RPMI8226 (cell line): ENCODE data around the gene SLC39A13.
A peak's percentile ranks its signal among the peaks of the same experiment; 100 is the strongest.

Source experiments
- DNase-seq: peaks from one replicate; pipeline ENCODE4 v3.0.0-alpha.2; 2015

Gene SLC39A13

GRCh38 chr11:47387944-47388696 is 20.3 kb upstream of the SLC39A13 start:
- no peak for DNase-seq

DNA sequence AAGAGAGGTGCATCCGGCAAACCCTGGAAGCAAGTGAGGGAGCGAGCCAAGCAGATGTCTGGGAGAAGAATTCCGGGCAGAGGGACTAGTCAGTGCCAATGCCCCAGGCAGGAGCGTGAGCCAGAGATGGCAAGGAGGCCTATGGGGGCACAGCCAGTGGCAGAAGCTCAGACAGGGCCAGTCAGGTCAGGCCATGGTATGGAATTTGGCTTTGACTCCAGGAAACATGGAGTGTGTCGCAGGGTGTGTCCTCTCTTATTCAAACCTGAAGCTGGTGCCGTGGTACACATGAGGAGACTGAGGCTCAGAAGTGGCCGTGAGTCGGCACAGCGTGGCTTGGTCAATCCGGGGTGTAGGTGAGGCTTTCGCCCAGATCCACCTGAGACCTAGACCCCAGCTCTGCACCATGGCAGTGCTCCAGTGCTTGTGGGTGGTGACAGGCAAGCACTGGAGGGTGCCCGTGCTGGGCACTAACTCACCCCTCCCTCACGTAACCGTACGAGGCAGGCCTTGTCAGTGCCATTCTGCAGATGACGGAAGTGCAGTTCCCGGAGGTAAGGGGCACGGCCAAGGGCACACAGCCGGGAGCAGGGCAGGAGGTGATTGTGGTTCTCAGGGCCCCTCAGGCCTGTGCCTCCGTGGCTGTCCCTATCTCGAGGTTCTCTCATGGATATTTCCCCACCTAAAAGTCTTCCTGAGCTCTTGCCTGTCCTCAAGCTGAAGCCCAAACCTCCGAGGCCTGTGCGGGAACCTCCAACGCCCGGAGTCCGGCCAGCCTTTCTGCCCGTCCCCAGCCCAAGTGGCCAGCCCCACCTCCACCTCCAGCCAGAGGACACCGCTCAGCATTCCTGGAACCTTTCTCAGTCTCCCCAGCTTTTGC is 19.5 kb upstream of the SLC39A13 start:
- DNase-seq, result no peak

GRCh38 chr11:47389577-47390421 is 18.6 kb upstream of the SLC39A13 start:
- no peak for DNase-seq

DNA sequence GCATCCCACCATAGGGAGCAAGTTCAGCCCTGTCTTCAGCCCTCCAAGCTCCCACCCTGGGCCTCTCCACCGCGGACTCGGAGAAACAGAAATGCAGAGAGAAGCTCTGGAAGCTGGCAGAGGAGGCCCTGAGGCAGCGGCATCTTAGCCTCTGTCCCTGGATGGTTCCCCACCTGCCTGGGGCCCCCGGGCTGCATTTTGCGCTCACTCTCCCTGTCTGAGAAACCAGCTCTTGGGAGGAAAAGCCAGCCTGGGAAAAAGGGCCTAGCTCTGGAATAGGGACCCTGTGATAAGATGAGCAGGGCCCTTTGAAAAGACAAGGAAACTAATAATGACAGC is 18.0 kb upstream of the SLC39A13 start:
- DNase-seq, result no peak

- no peak for DNase-seq
Measured at GRCh38 chr11:47391077-47391583, 17.3 kb upstream of the SLC39A13 start.

DNA sequence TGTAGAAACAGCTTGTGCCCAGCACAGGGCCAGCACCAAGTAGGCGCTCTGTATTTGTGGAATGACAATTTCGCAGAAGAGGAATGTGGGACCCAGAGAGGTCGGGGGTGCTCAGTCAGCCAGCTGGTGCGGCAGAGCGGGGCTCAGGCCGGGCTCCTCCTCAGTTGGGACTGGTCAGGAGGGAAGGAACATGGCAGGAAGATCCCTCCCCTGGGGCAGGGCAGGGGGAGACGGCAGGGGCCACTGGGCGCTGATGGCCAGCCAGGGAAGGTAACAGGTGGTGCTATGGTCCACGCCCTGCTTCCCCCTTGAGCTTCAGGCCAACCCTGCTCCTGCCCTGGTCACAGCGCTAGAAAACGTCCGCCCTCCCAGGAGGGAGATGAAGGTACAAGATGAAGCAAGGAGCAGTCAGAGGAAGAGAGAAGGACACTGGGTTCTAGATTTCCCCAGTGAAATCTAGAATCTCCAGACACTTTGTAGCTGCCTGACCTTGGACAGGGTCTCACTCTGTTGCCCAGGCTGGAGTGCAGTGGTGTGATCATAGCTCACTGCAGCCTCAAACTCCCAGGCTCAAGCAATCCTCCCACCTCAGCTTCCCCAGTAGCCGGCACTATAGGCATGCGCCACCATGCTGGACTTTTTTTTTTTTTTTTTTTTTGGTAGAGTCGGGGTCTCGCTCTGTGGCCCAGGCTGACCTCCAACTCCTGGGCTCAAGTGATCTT is 16.5 kb upstream of the SLC39A13 start:
- DNase-seq, result no peak

DNA sequence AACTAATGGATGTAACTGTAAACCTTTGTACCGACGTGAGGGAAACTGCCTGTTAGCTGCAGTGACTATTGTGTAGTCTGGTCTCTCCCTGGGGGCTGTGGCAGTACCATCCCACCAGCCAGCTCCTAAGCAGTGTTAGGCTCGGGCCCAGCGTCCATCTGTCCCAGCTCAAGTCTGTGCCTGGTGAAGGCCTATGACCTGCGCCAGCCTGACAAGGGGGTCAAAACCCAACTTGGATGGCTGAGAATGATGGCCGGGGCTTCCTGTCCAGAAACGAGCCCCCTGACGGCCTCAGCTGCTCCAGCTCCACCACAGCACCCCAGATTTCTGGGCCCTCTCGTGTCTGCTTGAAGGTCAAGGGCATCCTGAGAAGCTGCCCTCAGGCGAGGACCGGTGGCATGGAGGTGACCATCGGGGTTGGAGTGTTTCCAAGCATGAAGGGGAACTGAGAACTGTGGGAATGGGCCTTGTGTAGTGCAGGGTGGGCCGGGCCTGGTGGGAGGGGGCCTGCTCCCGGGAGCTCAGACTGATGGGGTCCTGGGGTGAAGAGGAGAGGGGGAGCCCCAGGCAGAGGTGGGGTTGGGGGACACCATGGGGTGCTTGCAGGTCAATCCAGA is 15.7 kb upstream of the SLC39A13 start:
- no peak for DNase-seq

GRCh38 chr11:47393163-47394049 is 15.0 kb upstream of the SLC39A13 start:
- peak; percentile 82 for DNase-seq

- no peak for DNase-seq
Measured at GRCh38 chr11:47394050-47394321, 14.4 kb upstream of the SLC39A13 start.

DNA sequence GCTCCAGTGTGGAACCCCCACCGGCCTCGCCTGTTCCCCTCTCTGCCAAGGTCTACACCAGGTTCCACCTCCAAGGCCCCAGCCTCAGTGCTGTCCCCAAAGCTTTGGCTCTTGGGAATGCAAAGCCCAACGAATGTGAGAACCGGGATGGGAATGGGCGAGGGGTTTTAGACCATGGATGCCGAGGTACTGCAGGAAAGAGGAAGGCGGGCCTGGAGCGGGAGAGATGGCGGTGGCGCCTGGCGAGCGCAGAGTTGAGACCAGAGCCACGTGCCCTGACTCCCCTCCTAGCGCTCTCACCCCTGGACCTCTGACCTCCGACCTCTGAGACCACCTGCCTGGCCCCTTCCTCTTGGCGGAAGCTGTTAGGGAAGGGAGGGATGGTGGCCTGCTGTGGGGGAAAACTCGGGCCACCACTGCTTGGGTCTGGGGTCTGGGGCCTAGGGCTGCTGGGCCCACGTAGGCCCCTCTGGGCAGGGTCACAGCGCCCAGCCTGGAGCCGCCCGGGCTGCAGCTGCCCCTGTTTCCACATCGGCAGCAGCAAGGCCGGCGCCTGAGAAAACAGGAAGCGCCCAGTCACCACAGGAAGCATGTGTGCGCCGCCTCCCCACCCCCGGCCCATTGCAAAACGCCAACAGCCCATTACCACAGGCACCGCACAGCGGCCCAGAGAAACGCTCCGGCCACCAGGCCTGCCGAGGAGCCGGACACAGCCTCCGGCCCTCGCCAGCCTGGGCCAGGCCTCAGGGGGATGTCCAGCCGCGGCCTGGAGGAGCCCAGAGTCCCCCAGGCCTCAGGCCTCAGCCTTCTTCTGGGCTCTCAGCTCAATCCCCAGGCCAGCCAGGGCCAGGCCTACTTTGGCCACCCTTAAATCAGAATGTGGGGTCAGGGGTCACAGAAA is 13.8 kb upstream of the SLC39A13 start:
- peak; percentile 76 for DNase-seq

- DNase-seq, result no peak
Measured at GRCh38 chr11:47395223-47396048, 13.0 kb upstream of the SLC39A13 start.

DNA sequence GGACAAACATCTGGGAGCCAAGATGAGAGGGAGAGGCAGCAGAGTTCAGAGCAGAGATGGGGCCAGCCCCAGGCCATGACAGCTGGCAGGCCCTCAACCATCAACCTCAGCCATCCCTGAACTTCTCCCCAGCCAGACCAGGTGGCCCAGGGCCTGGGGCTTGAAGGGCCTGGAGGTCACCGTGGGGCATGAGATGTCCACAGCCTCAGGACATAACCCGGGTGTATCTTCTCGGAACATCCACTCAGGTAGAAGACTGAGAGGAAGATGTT is 12.4 kb upstream of the SLC39A13 start:
- DNase-seq, result peak; percentile 28

DNA sequence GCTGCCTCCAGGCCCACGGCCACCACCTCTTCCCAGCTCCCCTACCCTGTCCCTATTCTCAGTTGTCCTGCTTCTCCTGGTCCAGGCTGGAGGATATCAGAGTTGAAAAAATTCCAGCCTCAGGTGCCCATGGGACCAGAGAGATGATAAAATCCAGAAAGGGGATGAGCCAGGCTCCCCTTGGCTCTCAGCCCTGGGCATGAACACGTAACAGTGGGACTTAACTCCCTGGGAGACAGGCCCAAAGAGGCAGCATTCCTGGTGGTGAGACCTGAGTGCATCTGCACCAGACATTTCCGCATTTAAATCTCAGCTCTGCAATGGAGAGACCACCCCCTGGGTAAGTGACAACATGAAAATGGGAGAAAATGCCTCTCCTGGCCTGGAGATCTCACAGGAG is 10.4 kb upstream of the SLC39A13 start:
- DNase-seq, result no peak

DNA sequence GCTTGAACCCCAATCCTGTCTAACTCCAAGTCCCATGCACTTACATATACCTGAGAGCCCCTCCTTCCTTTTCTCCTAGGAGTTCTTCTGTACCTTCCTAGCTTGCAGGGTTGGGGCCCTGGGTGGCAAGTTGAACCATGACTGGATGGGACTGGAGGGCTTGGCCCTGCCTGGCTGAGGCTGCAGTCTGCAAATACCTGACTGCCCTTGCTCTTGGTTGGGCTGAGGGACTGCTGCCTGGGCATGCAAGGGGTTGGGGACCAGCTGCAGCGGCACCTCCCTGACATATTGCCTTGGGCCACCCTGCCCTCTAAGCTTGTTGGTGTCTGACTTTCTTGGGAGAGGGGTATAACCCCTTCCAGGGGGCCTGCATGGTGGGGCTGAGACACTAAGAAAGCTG is 9.8 kb upstream of the SLC39A13 start:
- DNase-seq, result no peak

GRCh38 chr11:47399860-47400767 is 8.3 kb upstream of the SLC39A13 start:
- peak; percentile 50 for DNase-seq

GRCh38 chr11:47400768-47401279 is 7.6 kb upstream of the SLC39A13 start:
- peak; percentile 25 for DNase-seq

DNA sequence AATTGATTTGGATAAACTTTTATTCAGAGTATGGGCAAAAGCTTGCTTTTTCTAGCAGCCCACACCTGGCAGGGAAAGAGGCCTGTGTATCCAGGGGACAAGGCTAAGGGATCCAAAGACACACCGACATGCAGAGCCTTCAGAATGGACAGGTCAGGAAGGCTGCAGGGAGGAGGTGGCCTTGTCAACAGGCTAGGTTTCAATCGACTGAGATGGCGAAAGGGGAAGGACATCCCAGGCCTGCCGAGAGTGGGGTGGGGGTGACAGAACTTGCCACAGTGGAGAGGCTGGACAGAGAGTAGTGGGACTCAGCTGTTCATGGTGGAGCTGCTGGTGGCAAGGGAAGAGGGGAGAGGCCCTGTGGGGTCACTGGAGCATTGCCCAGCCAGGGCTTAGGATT is 5.3 kb upstream of the SLC39A13 start:
- no peak for DNase-seq

- DNase-seq, result no peak
Measured at GRCh38 chr11:47403571-47403970, 4.8 kb upstream of the SLC39A13 start.
